ENCODE measurements around the gene TRDN. TPM values are rescaled to one million over a fixed set of nuclear protein-coding genes. Genes with fewer than 3 reads are reported as not detected.

TRDN gene
- total and polyA plus RNA-seq, 8 donors: 0.08 to 0.21 TPM; not detected in 6

GRCh38 chr6:123295181-123295580 lies 341.6 kb downstream of the TRDN start:
- ATAC-seq (no peak), FAIRE-seq (no peak), DNase-seq (no peak)
- Histone ChIP-seq H3K27me3 (no peaks in the 10 kb centered on the region), H3K36me3 (no peaks in the 10 kb centered on the region), H3K4me1 (no peaks in the 10 kb centered on the region), H3K4me3 (no peak overlapping the region), H3K27ac (no peak overlapping the region), H3K9me3 (no peaks in the 10 kb centered on the region)
- TF ChIP-seq CTCF (IDR thresholded peaks at IDR 0.05): no peak
- intact Hi-C loops (cut with DNase I): no loop called here
- 97 to 100% methylated on average over 1 of the region's 1 CpG for WGBS, 2 donors

- Histone ChIP-seq H3K9me3 (no peaks in the 10 kb centered on the region), H3K36me3 (no peaks in the 10 kb centered on the region), H3K4me1 (no peaks in the 10 kb centered on the region), H3K4me3 (no peak overlapping the region), H3K27me3 (no peaks in the 10 kb centered on the region), H3K27ac (no peak overlapping the region)
- ATAC-seq (no peak), FAIRE-seq (no peak), DNase-seq (no peak)
- WGBS, 2 donors: 59 to 73% methylated on average over 1 of the region's 1 CpG
- intact Hi-C loops (cut with DNase I): no loop called here
- TF ChIP-seq CTCF (IDR thresholded peaks at IDR 0.05): no peak
These were observed 348.1 kb downstream of the TRDN start for GRCh38 chr6:123288649-123289048.

GRCh38 chr6:123276546-123276980 lies 360.2 kb downstream of the TRDN start:
- DNase-seq: no peak
- no peak for ATAC-seq
- TF ChIP-seq CTCF (IDR thresholded peaks at IDR 0.05): no peak
- no peak overlapping the region for H3K27ac ChIP-seq
- intact Hi-C loops (cut with DNase I): no loop called here
- WGBS, 2 donors: 58 to 67% methylated on average over 3 of the region's 3 CpGs
- no peaks in the 10 kb centered on the region for H3K36me3 ChIP-seq
- no peak for FAIRE-seq
- H3K4me3 ChIP-seq: no peak overlapping the region
- no peaks in the 10 kb centered on the region for H3K27me3 ChIP-seq
- peaks cover 0 to 7% (median 6%) of the 10 kb centered on the region in 3 donors for H3K4me1 ChIP-seq
- H3K9me3 ChIP-seq: no peaks in the 10 kb centered on the region

- peaks cover 0 to 4% (median 0%) of the 10 kb centered on the region in 4 donors for H3K9me3 ChIP-seq
- H3K36me3 ChIP-seq: no peaks in the 10 kb centered on the region
- TF ChIP-seq CTCF (IDR thresholded peaks at IDR 0.05): no peak
- no peaks in the 10 kb centered on the region for H3K4me1 ChIP-seq
- intact Hi-C loops (cut with DNase I): no loop called here
- WGBS, 2 donors: 72 to 73% methylated on average over 5 of the region's 5 CpGs
- no peak for FAIRE-seq
- DNase-seq: no peak
- H3K27ac ChIP-seq: no peak overlapping the region
- H3K27me3 ChIP-seq: no peaks in the 10 kb centered on the region
- ATAC-seq: no peak
- H3K4me3 ChIP-seq: no peak overlapping the region
These were observed 372.8 kb downstream of the TRDN start for GRCh38 chr6:123263981-123264380.

- no peaks in the 10 kb centered on the region for H3K4me1 ChIP-seq
- H3K36me3 ChIP-seq: no peaks in the 10 kb centered on the region
- no peak for ATAC-seq
- DNase-seq: no peak
- no peak overlapping the region for H3K4me3 ChIP-seq
- no peak for FAIRE-seq
- H3K9me3 ChIP-seq: no peaks in the 10 kb centered on the region
- H3K27ac ChIP-seq: no peak overlapping the region
- TF ChIP-seq CTCF (IDR thresholded peaks at IDR 0.05): no peak
- 19 to 35% methylated on average over 1 of the region's 1 CpG for WGBS, 2 donors
- intact Hi-C loops (cut with DNase I): no loop called here
- H3K27me3 ChIP-seq: no peaks in the 10 kb centered on the region
These were observed 396.1 kb downstream of the TRDN start for GRCh38 chr6:123240626-123241025.
